ENCODE data around the gene BLTP3A.
"Not testable (repeated sequence)": the region's sequence is repeated elsewhere in the genome, so short reads cannot be mapped to it uniquely, and the experiment has no call there.

BLTP3A gene

DNA sequence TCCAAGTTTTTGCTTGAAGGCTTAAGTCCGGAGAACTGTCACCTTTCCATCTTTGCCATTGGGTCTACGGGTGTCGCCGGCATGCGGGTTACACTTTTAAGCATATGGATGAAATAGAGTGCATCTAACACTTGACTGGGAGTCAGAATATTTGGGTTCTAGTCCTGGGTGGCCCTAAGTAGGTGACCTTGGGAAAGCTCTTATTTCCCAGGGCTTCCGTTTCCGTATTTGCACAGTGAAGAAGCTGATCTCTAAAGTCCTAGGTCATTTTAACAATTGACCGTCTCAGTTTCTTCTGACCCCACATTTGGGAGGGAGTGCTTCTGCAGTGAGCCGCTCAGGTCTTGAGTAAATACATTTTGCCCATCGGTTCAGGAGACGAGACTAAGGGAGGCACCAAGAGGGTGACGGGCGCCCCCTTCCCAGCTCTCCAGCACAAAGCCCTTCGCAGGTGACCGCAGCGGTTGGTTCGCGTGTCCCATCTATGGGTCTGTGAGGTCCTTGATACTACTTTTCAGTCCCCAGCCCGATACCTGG is 651 bp upstream of the BLTP3A start:
- peak; percentile 25 to 31 for DNase-seq

- DNase-seq, result peak; percentile 90 to 99
Observed at GRCh38 chr6:34792605-34793500, 970 bp downstream of the BLTP3A start.

DNA sequence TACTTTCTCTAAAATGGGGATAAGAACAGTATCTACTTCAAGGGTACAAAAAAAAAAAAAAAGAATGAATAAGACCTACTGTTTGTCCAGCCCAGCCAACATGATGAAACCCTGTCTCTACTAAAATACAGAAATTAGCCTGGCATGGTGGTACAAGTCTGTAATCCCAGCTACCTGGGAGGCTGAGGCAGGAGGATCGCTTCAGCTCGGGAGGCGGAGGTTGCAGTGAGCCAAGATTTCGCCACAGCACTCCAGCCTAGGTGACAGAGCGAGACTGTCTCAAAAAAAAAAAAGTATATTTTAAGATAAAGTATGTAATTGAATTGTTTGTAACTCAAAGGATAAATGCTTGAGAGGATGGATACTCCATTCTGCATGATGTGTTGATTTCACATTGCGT is 2.0 kb downstream of the BLTP3A start:
- DNase-seq, result no peak

GRCh38 chr6:34795836-34796425 is 4.0 kb downstream of the BLTP3A start:
- DNase-seq, result peak; percentile 17 to 68

- DNase-seq, result no peak
Observed at GRCh38 chr6:34798057-34798456, 6.2 kb downstream of the BLTP3A start.

- DNase-seq, result no peak
Observed at GRCh38 chr6:34799547-34799946, 7.7 kb downstream of the BLTP3A start.

DNA sequence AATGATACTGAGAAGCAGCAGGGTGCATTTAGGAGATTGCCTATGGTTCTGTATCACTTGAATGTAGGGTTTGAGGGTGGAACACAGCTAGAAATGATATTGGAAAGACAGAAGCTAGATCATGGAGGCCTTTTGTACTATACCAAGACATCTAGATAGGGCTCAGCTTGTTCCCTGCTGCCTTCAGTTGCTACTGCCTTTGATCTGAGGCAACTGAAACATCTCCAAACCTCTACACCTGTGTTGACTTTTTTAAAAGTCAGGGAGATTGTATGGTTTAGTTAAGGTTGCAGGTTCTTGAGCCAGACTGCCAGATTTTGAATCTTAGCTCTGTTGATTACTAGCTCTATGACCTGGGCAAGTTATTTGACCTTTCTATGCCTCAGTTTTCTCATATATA is 12.7 kb downstream of the BLTP3A start:
- DNase-seq, result no peak

DNA sequence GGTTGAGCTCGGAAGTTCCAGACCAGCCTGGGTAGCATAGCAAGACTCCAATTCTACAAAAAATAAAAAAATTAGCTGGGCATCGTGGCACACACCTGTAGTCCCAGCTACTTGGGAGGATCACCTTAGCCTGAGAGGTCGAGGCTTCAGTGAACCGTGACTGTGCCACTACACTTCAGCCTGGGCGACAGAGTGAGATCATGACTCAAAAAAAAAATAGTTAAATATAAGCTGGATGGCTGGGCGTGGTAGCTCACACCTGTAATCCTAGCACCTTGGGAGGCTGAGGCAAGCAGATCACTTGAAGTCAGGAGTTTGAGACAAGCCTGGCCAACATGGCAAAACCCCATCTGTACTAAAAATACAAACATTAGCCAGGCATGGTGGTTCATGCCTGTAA is 13.2 kb downstream of the BLTP3A start:
- DNase-seq, result not testable (repeated sequence)

DNA sequence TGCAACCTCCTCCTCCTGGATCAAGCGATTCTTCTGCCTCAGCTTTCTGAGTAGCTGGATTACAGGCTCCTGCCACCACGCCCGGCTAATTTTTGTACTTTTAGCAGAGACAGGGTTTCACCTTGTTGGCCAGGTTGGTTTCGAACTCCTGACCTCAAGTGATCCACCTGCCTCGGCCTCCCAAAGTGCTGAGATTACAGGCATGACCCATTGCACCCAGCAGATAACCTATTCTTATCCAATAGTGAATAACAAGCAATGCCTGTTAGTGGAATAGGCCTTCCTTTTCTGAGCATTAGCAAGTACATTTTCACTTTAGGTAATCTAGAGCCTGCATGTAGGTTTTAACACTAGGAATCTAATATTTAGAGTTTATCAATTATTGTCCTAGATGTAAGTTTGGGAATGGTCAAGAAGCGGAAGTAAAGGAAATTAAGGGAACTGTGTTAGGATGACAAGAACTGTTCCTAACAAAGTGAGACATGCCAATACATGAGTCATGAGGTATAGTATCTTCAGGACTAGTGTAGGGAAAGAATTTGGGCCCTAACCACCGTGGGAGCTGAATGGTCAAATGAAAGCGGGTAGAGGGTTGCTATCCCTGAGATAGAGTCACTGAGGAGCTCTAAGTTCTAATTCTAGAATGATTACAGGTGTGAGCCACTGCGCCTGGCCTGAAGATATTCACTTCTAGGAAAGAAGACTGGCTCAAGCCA is 15.0 kb downstream of the BLTP3A start:
- no peak for DNase-seq

- not testable (repeated sequence) for DNase-seq
Observed at GRCh38 chr6:34808473-34808872, 16.6 kb downstream of the BLTP3A start.

GRCh38 chr6:34809419-34809818 is 17.5 kb downstream of the BLTP3A start:
- not testable (repeated sequence) for DNase-seq

DNA sequence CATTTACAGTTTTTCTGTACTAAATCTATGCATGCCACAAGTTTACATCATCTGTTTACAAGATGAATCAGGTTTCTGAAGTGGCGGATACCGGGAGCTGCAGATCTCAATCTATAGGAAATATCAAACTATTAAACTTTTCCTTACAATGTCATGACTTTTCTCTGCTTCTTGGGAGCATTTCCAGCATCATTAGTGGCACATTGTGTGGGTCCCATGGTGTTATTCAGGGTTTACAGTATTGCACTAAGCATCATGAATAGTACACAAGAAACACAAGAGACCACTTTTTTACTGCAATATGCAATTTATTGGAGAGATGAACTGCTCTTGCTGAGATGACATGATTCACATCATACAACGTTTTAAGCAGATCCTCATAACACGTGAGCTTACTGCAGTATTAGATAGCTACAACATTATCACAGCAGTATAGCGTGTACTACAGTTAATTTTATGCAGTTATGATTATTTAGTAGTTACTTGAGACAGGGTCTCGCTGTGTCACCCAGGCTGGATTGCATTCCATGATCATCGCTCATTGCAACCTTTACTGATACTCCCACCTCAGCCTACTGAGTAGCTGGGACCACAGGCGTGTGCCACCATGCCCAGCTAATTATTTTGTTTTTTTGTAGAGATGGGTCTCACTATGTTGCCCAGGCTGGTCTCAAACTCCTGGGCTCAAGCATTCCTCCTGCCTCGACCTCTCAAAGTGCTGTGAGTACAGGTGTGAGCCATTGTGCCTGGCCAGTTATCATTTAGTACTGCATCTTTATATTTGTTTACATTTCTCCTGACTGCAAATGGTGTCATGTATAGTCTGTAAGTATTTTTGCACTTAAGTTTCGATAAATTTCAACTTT is 18.4 kb downstream of the BLTP3A start:
- DNase-seq, result no peak

GRCh38 chr6:34810936-34811632 is 19.2 kb downstream of the BLTP3A start:
- DNase-seq, result no peak

GRCh38 chr6:34813028-34813713 is 21.3 kb downstream of the BLTP3A start:
- no peak for DNase-seq

DNA sequence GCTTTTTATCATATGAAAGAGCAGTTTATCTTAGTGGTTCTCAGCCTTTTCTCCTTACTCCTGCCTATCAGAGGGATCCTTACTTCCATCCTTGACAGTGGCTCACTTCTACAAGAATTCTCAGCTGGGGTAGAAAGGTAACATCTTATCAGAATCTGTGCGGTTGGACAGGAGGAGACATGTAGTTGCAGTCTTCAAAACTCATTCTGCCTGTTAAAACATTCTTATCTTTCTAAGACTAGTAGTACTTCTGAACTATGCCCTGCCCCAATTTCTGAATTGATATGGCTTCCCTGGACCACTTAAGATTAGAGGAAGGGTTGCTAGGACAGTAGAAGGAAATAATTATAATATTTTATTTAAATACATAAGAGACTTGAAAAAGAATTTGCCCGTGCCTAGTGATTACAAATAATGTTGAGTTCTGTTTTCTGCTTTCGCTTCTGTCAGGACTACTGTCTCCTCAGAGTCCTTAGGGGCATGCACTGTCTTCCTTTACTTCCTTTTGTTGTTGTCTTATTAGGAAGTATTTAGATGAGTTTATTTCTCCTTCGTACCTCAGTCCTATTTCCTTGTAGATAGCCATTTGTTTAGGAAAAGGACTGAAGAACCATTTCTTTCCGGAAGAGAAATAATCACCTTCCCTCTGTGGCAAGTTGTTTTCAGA is 24.9 kb downstream of the BLTP3A start:
- DNase-seq, result peak; percentile 54 to 59

- DNase-seq, result no peak
Observed at GRCh38 chr6:34817446-34817845, 25.6 kb downstream of the BLTP3A start.

DNA sequence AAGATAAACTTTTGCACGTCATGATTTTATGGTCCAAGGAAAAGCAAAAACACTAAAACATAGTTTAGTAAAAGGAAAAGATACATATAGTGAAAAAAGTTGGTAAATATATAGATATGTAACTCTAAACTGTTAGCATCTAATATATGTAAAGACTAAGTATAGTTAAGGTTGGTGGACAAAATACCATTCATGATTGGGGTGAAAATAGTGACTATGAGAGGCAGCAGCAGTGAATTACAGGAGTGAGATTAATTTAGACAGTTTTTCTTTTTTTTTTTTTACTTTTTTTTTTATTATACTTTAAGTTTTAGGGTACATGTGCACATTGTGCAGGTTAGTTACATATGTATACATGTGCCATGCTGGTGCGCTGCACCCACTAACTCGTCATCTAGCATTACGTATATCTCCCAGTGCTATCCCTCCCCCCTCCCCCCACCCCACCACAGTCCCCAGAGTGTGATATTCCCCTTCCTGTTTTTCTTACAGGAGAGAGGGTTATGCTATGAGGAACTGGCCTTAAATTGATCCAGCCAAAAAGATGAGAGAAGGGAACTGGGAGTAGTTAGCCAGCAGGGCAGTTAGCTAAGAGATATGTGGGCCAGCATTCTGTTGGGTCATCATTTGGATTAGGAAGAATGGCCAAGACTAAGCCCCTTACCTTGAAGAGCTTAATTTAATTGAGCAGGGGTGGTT is 27.1 kb downstream of the BLTP3A start:
- peak; percentile 57 to 81 for DNase-seq

- DNase-seq, result peak in 1 of 2 donors; percentile 44
Observed at GRCh38 chr6:34819571-34820480, 27.9 kb downstream of the BLTP3A start.

DNA sequence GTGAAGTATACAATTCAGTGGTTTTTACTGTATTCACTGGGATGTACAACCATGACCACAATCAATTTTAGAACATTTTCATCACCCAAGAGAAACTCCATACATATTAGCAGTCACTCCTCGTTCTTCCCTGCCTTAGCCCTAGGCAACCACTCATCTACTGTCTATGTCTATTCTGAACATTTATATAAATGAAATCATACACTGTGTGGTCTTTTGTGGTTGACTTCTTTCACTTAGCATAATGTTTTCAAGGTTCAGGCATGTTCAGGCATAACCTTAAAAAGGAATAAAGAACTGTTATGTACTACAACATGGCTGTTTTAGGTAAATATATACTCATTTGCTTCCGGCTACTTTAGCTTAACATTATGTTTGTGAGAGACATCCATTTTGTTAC is 37.3 kb downstream of the BLTP3A start:
- no peak for DNase-seq
